CD4-positive, alpha-beta memory T cell (primary cell): Measurements from ENCODE around the gene ADGRF3. TPM values are rescaled to one million over a fixed set of nuclear protein-coding genes. Genes with fewer than 3 reads are reported as not detected.

Experiments
- CTCF ChIA-PET: fragments of 350-600 bp; sonication (Branson Sonifier 250); formaldehyde crosslinking; loops from one replicate; lab custom pipeline; 2021; ENCODE audit warnings: inconsistent platforms; ENCODE audit not compliant: partially characterized antibody; lab: Charles Lee
- POLR2A ChIA-PET: fragments of 350-600 bp; sonication (Branson Sonifier 250); formaldehyde crosslinking; loops from one replicate; lab custom pipeline; 2021; ENCODE audit not compliant: partially characterized antibody; lab: Charles Lee
- DNase-seq, 5 donors: peaks; one replicate each; pipeline versions ENCODE4 v3.0.0 to v3.0.0-alpha.2; 2020 to 2022; ENCODE audit warnings: mixed read lengths in 1 of 5
- H3K27ac ChIP-seq: one replicate; pipeline ENCODE4 v1.7.0; 2013; ENCODE audit warnings: low read depth, low read length
- H3K27me3 ChIP-seq: 2 replicates; pipeline ENCODE4 v1.7.0; 2013; ENCODE audit warnings: mild to moderate bottlenecking, low read length, moderate library complexity; ENCODE audit not compliant: insufficient read depth
- H3K36me3 ChIP-seq: 2 replicates; pipeline ENCODE4 v1.7.0; 2013; ENCODE audit warnings: mild to moderate bottlenecking, low read length, moderate library complexity; ENCODE audit not compliant: insufficient read depth
- H3K4me1 ChIP-seq: 2 replicates; pipeline ENCODE4 v1.7.0; 2013; ENCODE audit warnings: mild to moderate bottlenecking, low read length, moderate library complexity; ENCODE audit not compliant: insufficient read depth
- H3K4me3 ChIP-seq, 2 donors: one replicate each; pipeline ENCODE4 v1.7.0; 2013; ENCODE audit warnings: low read length in 2 of 2, mild to moderate bottlenecking in 1 of 2
- H3K9me3 ChIP-seq, 2 donors: one replicate each; pipeline ENCODE4 v1.7.0; 2013; ENCODE audit warnings: low read length in 2 of 2, control low read depth in 1 of 2; ENCODE audit not compliant: control insufficient read depth in 1 of 2
- H3K27ac Mint-ChIP-seq, 7 donors: one replicate each; pipeline ENCODE4 v1.8.0; 2020 to 2021; ENCODE audit warnings: mixed read lengths in 7 of 7, mild to moderate bottlenecking in 6 of 7, inconsistent platforms in 3 of 7, moderate library complexity in 3 of 7
- H3K27me3 Mint-ChIP-seq, 2 donors: one replicate each; pipeline ENCODE4 v1.8.0; 2020 to 2021; ENCODE audit warnings: mixed read lengths in 2 of 2
- H3K36me3 Mint-ChIP-seq, 2 donors: one replicate each; pipeline ENCODE4 v1.8.0; 2020 to 2021; ENCODE audit warnings: mixed read lengths in 2 of 2, inconsistent platforms in 1 of 2, mild to moderate bottlenecking in 1 of 2
- H3K4me1 Mint-ChIP-seq, 4 donors: one replicate each; pipeline ENCODE4 v1.8.0; 2020 to 2021; ENCODE audit warnings: mixed read lengths in 4 of 4, mild to moderate bottlenecking in 1 of 4
- H3K4me3 Mint-ChIP-seq, 8 donors: one replicate each; pipeline ENCODE4 v1.8.0; 2020 to 2021; ENCODE audit warnings: mixed read lengths in 8 of 8, mild to moderate bottlenecking in 7 of 8, moderate library complexity in 6 of 8, inconsistent platforms in 3 of 8
- H3K9me3 Mint-ChIP-seq, 8 donors: one replicate each; pipeline ENCODE4 v1.8.0; 2020 to 2021; ENCODE audit warnings: mixed read lengths in 8 of 8, mild to moderate bottlenecking in 5 of 8, inconsistent platforms in 3 of 8, moderate library complexity in 1 of 8
- intact Hi-C: fragments of 100-400 bp; cut with micrococcal nuclease; formaldehyde crosslinking; loops from one replicate; pipeline ENCODE4 v1.15.1; 2023
- polyA plus RNA-seq, 2 donors: library from polyadenylated mRNA; unstranded; fragments of 300-500 nt; fragmentation: Illumina TruSeq; gene quantifications; one replicate each; pipeline ENCODE4 v1.2.3, GENCODE V29; 2021
- total RNA-seq, 2 experiments: library from RNA; stranded (reverse); gene quantifications; one replicate each; pipeline ENCODE4 v1.2.3, GENCODE V29; 2021

Gene ADGRF3
- total and polyA plus RNA-seq, 4 experiments from 2014 or later: 0.14 to 1.7 (median 0.97) TPM; not detected in 1

DNA sequence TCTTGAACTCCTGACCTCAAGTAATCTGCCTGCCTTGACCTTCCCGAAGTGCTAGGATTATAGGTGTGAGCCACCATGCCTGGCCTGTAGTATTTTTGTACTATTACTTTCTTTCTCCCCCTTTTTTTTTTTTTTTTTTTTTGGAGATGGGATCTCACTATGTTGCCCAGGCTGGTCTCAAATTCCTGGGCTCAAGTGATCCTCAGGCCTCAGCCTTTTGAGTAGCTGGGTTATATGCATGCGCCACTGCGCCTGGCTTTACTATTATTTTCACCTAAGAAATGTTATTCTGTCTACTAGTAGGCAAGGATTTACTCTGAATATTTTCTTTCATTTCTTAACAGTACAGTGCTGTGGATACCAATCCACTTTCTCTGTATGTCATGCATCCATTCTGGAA is 17.4 kb upstream of the ADGRF3 start:
- Mint-ChIP-seq H3K27me3 (no peaks in the 10 kb centered on the region), H3K9me3 (no peaks in the 10 kb centered on the region), H3K36me3 (peaks cover 17 to 25% of the 10 kb centered on the region in 2 donors), H3K4me3 (no peak overlapping the region), H3K4me1 (peaks cover 20 to 40% (median 29%) of the 10 kb centered on the region in 4 donors), H3K27ac (no peak overlapping the region)
- Histone ChIP-seq H3K4me3 (no peak overlapping the region), H3K27me3 (no peaks in the 10 kb centered on the region), H3K36me3 (peaks cover 25% of the 10 kb centered on the region), H3K9me3 (no peaks in the 10 kb centered on the region), H3K4me1 (peaks cover 12% of the 10 kb centered on the region), H3K27ac (no peak overlapping the region)
- POLR2A ChIA-PET: no interaction called here
- no peak for DNase-seq
- intact Hi-C loops: no loop called here
- CTCF ChIA-PET: interaction anchor here (0.7 to 1.1 kb wide), 2 partner anchors 33 to 65 kb away, joined by 3 read pairs; no protein-coding TSS in a partner anchor

GRCh38 chr2:26363323-26363722 is 16.7 kb upstream of the ADGRF3 start:
- Mint-ChIP-seq H3K27me3 (no peaks in the 10 kb centered on the region), H3K9me3 (no peaks in the 10 kb centered on the region), H3K4me1 (peaks cover 26 to 43% (median 35%) of the 10 kb centered on the region in 4 donors), H3K27ac (peak overlapping the region in 4 of 7 donors; percentile 18 to 33 (median 31)), H3K36me3 (peaks cover 10 to 22% of the 10 kb centered on the region in 2 donors), H3K4me3 (peak overlapping the region in 1 of 8 donors; percentile 29)
- intact Hi-C loops: no loop called here
- Histone ChIP-seq H3K4me1 (peaks cover 12% of the 10 kb centered on the region), H3K27me3 (no peaks in the 10 kb centered on the region), H3K9me3 (no peaks in the 10 kb centered on the region), H3K36me3 (peaks cover 24% of the 10 kb centered on the region), H3K27ac (no peak overlapping the region), H3K4me3 (no peak overlapping the region)
- DNase-seq: no peak
- ChIA-PET POLR2A (no interaction called here), CTCF (interaction anchor here (1.1 kb wide), 1 partner anchor 32 kb away, joined by 3 read pairs; no protein-coding TSS in a partner anchor)

DNA sequence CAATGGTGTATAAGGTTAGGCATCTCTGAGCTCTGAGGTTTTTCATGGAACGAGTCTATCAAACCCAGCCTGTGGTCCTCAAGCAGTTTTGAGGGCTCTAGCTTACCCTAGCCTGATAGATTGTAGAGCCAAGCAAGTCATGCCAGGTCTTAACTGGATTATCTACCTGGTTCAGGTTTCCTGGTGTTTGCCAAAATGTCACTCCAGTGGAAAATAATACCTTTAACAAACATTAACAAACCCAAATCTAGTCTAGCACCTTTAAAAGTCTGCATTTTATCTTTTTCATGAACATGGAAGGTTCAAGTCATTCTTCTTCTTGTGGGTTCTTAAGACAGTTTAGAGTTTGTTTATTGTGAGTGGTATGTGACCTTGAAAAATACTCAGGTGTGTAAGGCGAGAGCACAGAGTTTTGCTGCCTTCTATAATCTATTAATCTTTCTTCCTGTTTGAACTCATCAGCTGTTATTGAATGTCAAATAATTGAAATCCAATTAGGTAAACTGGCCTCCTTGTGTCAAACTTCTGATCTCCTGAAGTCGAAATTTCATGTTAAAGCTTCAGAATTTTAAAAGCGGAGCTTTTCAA is 13.4 kb upstream of the ADGRF3 start:
- Histone ChIP-seq H3K9me3 (no peaks in the 10 kb centered on the region), H3K27ac (no peak overlapping the region), H3K36me3 (no peaks in the 10 kb centered on the region), H3K27me3 (no peaks in the 10 kb centered on the region), H3K4me1 (peaks cover 18% of the 10 kb centered on the region), H3K4me3 (no peak overlapping the region)
- peaks cover 39 to 69% (median 52%) of the 10 kb centered on the region in 4 donors for H3K4me1 Mint-ChIP-seq
- no peaks in the 10 kb centered on the region for H3K9me3 Mint-ChIP-seq
- CTCF ChIA-PET: no interaction called here
- DNase-seq: no peak
- no peaks in the 10 kb centered on the region for H3K27me3 Mint-ChIP-seq
- H3K36me3 Mint-ChIP-seq: peaks cover 2 to 4% of the 10 kb centered on the region in 2 donors
- intact Hi-C loops: no loop called here
- peak overlapping the region in 1 of 7 donors; percentile 8 for H3K27ac Mint-ChIP-seq
- H3K4me3 Mint-ChIP-seq: no peak overlapping the region
- POLR2A ChIA-PET: interaction anchor here (1.3 kb wide), 1 partner anchor 14 kb away, joined by 4 read pairs; the partner anchor contains the start of gene SELENOI

DNA sequence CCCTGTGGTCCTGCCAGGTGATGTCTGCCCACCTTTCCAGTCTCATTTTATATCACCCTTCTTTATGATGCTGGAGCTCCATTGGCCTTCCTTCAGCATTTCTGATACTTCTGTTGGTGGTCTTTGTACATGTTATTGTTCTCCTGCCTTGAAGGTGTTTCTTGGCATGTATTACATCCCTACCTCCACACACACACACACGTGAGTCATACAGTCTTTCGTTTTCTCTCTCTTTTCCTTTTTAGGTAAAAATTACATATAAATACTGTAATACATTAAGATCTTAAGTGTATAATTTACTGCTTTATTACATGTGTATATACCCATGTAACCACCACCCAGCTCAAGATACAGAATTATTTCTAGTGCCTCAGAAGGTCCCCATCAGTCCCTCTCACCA is 10.2 kb upstream of the ADGRF3 start:
- Histone ChIP-seq H3K4me3 (no peak overlapping the region), H3K27me3 (no peaks in the 10 kb centered on the region), H3K9me3 (no peaks in the 10 kb centered on the region), H3K27ac (no peak overlapping the region), H3K36me3 (no peaks in the 10 kb centered on the region), H3K4me1 (peaks cover 6% of the 10 kb centered on the region)
- ChIA-PET POLR2A (interaction anchor here (1.9 kb wide), 1 partner anchor 10 kb away, joined by 7 read pairs; the partner anchor contains the start of genes ADGRF3 and SELENOI), CTCF (no interaction called here)
- Mint-ChIP-seq H3K27ac (peak overlapping the region in 1 of 7 donors; percentile 63), H3K4me1 (peaks cover 36 to 78% (median 51%) of the 10 kb centered on the region in 4 donors), H3K9me3 (no peaks in the 10 kb centered on the region), H3K27me3 (no peaks in the 10 kb centered on the region), H3K4me3 (peak overlapping the region in 1 of 8 donors; percentile 14), H3K36me3 (peaks cover 4 to 6% of the 10 kb centered on the region in 2 donors)
- intact Hi-C loops: no loop called here
- DNase-seq: no peak

DNA sequence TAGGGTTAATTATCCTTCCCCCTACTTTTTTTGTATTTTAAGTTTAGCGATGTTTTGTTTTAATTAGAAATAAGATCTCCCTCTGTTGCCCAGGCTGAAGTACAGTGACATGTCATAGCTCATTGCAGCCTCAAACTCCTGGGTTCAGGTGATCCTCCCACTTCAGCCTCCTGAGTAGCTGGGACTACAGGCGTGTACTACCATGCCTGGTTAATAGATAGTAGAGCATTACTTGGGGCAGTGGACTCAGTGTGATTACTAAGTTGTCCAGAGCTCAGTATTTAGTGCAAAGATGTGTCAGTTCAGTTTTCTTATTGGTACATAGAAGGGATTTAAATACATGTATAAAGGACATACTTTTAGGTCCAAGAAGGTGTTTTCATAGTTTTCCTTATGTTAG is 9.5 kb upstream of the ADGRF3 start:
- H3K4me1 Mint-ChIP-seq: peaks cover 38 to 78% (median 49%) of the 10 kb centered on the region in 4 donors
- no peaks in the 10 kb centered on the region for H3K9me3 ChIP-seq
- CTCF ChIA-PET: interaction anchor here (1.7 kb wide), 1 partner anchor 26 kb away, joined by 3 read pairs; no protein-coding TSS in a partner anchor
- no peak for DNase-seq
- peaks cover 6% of the 10 kb centered on the region for H3K4me1 ChIP-seq
- peak overlapping the region in 1 of 7 donors; percentile 63 for H3K27ac Mint-ChIP-seq
- no peaks in the 10 kb centered on the region for H3K36me3 ChIP-seq
- H3K4me3 Mint-ChIP-seq: no peak overlapping the region
- H3K4me3 ChIP-seq: no peak overlapping the region
- no peaks in the 10 kb centered on the region for H3K27me3 Mint-ChIP-seq
- no peaks in the 10 kb centered on the region for H3K9me3 Mint-ChIP-seq
- POLR2A ChIA-PET: interaction anchor here (1.9 kb wide), 1 partner anchor 10 kb away, joined by 7 read pairs; the partner anchor contains the start of genes ADGRF3 and SELENOI
- intact Hi-C loops: no loop called here
- H3K27me3 ChIP-seq: no peaks in the 10 kb centered on the region
- no peak overlapping the region for H3K27ac ChIP-seq
- H3K36me3 Mint-ChIP-seq: peaks cover 4 to 10% of the 10 kb centered on the region in 2 donors

DNA sequence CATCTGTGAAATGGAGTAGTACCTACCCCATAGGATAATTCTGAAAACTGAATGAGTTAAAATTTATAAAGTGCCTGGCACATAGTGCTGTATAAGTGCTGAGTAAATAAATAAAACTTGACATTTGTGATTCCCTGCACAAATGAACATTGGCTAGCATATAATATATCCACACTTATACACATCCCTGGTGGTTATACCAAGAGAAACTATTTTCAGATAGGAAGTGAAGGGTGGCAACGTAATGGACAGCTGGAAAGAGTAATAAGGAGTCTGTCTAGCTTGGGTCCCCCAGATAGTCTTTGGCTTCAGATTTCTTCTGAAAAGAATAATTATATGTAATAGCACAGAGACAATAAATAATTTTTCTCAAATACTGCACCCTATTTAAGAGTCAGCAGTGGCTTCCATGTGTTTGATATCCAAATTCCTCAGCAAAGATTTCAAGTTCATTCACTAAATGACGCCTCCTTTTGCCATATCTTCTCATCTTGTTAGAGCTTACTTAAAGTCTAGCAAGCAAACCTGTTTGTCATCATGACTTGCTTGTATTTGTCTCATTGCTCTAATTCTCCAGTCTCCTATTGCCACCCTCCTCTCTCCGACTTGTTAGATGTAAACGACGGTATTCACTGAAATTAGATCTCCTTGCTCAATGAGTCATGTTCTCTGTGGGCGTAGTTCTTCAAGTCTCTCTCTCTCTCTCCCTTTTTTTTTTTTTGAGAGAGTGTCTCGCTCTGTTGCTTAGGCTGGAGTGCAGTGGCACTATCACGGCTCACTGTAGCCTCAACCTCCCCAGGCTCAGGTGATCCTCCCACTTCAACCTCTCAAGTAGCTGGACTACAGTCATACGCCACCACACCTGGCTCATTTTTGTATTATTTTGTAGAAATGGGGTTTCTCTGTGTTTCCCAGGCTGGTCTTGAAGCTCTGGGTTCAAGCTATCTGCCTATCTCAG is 8.7 kb upstream of the ADGRF3 start:
- Mint-ChIP-seq H3K27me3 (no peaks in the 10 kb centered on the region), H3K4me3 (no peak overlapping the region), H3K4me1 (peaks cover 38 to 74% (median 49%) of the 10 kb centered on the region in 4 donors), H3K36me3 (peaks cover 4 to 10% of the 10 kb centered on the region in 2 donors), H3K27ac (no peak overlapping the region), H3K9me3 (no peaks in the 10 kb centered on the region)
- POLR2A ChIA-PET: interaction anchor here (1.9 kb wide), 1 partner anchor 9 kb away, joined by 7 read pairs; the partner anchor contains the start of genes ADGRF3 and SELENOI
- DNase-seq: no peak
- no peaks in the 10 kb centered on the region for H3K9me3 ChIP-seq
- no peaks in the 10 kb centered on the region for H3K27me3 ChIP-seq
- no peak overlapping the region for H3K4me3 ChIP-seq
- no peak overlapping the region for H3K27ac ChIP-seq
- intact Hi-C loops: no loop called here
- CTCF ChIA-PET: interaction anchor here (1.7 kb wide), 1 partner anchor 25 kb away, joined by 3 read pairs; no protein-coding TSS in a partner anchor
- no peaks in the 10 kb centered on the region for H3K36me3 ChIP-seq
- H3K4me1 ChIP-seq: peaks cover 6% of the 10 kb centered on the region
